BJ (cell line): ENCODE measurements around the gene NXPE3. TPM values are rescaled to one million over a fixed set of nuclear protein-coding genes. Genes with fewer than 3 reads are reported as not detected.
"Not testable (repeated sequence)": the region's sequence is repeated elsewhere in the genome, so short reads cannot be mapped to it uniquely, and the experiment has no call there.

Experiments
- CTCF ChIA-PET: fragments of 350-600 bp; formaldehyde crosslinking; extraction: SDS; loops from one replicate; lab custom pipeline; 2021; ENCODE audit warnings: antibody characterized with exemption, inconsistent platforms; lab: Yijun Ruan, JAX
- POLR2A ChIA-PET: fragments of 300-600 bp; sonication (Branson Sonifier 250); formaldehyde crosslinking; extraction: SDS; loops from one replicate; lab custom pipeline; 2021; ENCODE audit warnings: antibody characterized with exemption; lab: Charles Lee
- DNase-seq: peaks from one replicate; pipeline ENCODE4 v3.0.0-alpha.2; 2011; ENCODE audit warnings: low read depth
- H3K27me3 ChIP-seq: 2 replicates; pipeline ENCODE4 v1.6.0; 2011; ENCODE audit warnings: low read length; ENCODE audit not compliant: control insufficient read depth, insufficient read depth
- H3K36me3 ChIP-seq: 2 replicates; pipeline ENCODE4 v1.5.1; 2011; ENCODE audit warnings: low read length; ENCODE audit not compliant: control insufficient read depth, insufficient read depth
- H3K4me3 ChIP-seq: 2 replicates; pipeline ENCODE4 v1.5.1; 2011; ENCODE audit warnings: low read depth, mild to moderate bottlenecking, control low read depth, low read length
- polyA plus RNA-seq: library from polyadenylated mRNA; depleted of rRNA; stranded (reverse); fragments of >200 nt; gene quantifications from 2 replicates; pipeline ENCODE4 v1.2.3, GENCODE V29; 2011
- TF ChIP-seq, protein P1 (sequence below): IDR thresholded peaks from 2 replicates; pipeline ENCODE4 v1.5.1; 2011; ENCODE audit warnings: low read depth, mild to moderate bottlenecking, control low read depth, inconsistent platforms, low read length, moderate library complexity; ENCODE audit not compliant: insufficient read depth

The NXPE3 gene
- polyA plus RNA-seq, 1 experiment, result 30.3 TPM

DNA sequence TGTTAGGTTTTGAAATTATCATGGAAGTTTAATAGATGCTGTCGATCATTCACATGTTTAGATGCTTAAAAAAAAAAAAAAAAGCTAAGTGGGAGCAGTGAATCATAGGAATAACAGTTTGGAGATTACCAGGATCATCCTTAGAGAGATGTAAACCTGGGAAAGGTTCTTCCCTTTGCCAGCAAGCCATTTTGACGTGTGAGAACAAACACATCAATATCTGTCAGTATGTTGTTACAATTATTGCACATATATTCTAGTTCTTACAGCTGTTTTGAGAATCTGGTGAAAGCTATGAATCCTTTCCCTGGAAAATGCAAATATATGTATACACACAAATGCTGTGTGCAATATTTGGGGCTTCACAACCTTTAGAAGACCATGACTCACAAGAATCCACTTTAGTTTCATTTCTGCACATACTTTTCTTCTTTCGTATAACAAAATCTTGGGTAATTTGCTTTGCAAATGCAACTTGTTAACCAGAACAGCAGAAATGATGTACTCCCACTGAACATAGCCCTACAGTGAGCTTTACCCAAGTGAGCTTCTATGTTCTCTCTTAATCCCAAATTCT lies 82.3 kb downstream of the NXPE3 start:
- H3K4me3 ChIP-seq, result no peak overlapping the region
- ChIA-PET POLR2A (no interaction called here), CTCF (interaction anchor here (0.6 kb wide), 2 partner anchors 51 to 1660 kb away, joined by 3 read pairs; no protein-coding TSS in a partner anchor)
- H3K27me3 ChIP-seq, result no peaks in the 10 kb centered on the region
- peaks cover 17% of the 10 kb centered on the region for H3K36me3 ChIP-seq
- DNase-seq, result no peak
- TF ChIP-seq, protein P1, sequence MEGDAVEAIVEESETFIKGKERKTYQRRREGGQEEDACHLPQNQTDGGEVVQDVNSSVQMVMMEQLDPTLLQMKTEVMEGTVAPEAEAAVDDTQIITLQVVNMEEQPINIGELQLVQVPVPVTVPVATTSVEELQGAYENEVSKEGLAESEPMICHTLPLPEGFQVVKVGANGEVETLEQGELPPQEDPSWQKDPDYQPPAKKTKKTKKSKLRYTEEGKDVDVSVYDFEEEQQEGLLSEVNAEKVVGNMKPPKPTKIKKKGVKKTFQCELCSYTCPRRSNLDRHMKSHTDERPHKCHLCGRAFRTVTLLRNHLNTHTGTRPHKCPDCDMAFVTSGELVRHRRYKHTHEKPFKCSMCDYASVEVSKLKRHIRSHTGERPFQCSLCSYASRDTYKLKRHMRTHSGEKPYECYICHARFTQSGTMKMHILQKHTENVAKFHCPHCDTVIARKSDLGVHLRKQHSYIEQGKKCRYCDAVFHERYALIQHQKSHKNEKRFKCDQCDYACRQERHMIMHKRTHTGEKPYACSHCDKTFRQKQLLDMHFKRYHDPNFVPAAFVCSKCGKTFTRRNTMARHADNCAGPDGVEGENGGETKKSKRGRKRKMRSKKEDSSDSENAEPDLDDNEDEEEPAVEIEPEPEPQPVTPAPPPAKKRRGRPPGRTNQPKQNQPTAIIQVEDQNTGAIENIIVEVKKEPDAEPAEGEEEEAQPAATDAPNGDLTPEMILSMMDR, result no peak

DNA sequence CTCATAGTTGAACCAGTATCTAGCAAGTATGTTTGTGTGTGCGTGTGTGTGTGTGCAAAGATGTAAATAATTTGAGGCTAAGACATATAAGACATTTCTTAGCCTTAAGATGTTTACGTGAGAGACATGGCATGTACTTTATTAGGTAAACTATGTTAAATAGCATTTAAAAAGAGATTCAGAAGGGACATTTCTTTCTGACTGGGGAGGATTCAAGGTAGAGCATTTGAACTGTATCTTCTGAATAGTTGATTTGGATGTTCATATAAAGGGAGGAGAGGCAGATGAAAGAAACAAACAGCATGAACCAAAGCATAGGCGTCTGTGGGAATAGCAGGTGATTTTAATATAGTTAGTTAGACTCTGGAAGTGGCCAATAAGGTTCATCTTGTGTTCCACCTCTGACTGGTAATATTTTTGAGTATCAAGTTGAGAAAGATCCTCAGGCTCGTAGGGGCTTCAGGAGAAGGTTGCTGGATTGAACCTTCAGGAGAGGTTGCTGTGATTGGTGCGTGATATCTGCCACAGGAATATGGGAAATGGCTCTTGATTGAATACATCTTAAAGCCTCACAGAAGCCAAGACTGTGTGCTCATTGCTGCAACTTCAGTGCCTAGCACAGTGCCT lies 82.9 kb downstream of the NXPE3 start:
- Histone ChIP-seq H3K27me3 (no peaks in the 10 kb centered on the region), H3K36me3 (peaks cover 15% of the 10 kb centered on the region), H3K4me3 (no peak overlapping the region)
- TF ChIP-seq, protein P1, result no peak
- no peak for DNase-seq
- ChIA-PET CTCF (interaction anchor here (0.6 kb wide), 2 partner anchors 52 to 1661 kb away, joined by 3 read pairs; no protein-coding TSS in a partner anchor), POLR2A (interaction anchor here (0.7 kb wide), 1 partner anchor 13 kb away, joined by 3 read pairs; the partner anchor contains the start of gene NFKBIZ)

DNA sequence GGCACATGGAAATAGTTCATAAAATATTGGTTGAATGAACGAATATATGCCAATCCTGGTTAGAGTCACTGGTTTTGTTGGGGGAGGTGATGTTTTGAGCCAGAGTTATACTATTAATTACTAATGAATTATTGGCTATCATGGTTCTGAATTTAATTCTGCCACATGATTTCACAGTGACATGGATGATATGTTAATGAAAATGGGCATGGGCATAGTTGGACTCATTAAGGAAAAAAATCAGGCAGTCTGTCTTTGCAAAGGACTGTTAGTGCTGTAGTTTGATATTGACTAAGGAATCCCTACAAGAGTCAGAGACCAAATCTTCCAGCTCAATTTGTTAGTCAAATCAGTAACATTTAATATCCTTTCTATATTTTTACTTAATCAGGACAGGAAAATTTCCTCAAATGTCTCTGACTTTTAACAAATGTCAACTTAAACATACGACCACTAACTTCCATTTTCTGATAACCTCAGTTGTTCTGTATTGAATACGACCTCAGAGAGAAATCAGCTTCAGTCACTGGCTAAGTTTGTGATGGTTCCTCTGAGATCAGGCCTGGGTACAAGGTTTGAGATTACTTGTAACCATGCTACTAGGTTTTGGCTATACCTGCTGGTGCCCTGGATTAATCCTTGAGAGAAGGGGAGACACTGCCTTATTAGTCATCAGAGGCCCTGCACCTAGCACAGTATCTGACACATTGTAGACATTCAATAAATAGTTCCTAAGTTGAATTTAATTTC lies 83.6 kb downstream of the NXPE3 start:
- DNase-seq, result no peak
- no peak overlapping the region for H3K4me3 ChIP-seq
- CTCF ChIA-PET, result no interaction called here
- H3K36me3 ChIP-seq, result peaks cover 8% of the 10 kb centered on the region
- TF ChIP-seq, protein P1, result no peak
- POLR2A ChIA-PET, result interaction anchor here (0.6 to 0.7 kb wide), 2 partner anchors 13 to 136 kb away, joined by 3 to 5 read pairs; partner anchors contain the start of gene NFKBIZ
- no peaks in the 10 kb centered on the region for H3K27me3 ChIP-seq

DNA sequence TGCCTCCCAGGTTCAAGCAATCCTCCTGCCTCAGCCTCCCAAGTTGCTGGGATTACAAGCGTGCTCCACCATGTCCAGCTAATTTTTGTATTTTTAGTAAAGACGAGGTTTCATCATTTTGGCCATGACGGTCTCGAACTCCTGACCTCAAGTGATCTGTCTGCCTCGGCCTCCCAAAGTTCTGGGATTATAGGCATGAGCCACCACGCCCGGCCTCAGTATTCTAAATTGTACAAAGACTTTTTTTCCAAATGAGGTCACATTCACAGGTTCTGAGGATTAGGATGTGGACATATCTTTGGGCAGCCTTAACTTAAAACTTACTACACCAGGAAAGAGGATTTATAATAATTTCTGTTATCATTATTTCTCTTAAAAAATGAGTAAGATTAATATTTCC lies 85.9 kb downstream of the NXPE3 start:
- CTCF ChIA-PET, result interaction anchor here (0.8 to 2.4 kb wide), 3 partner anchors 52 to 360 kb away, joined by 3 to 9 read pairs (median 3); no protein-coding TSS in a partner anchor
- DNase-seq, H3K4me3 ChIP-seq, H3K36me3 ChIP-seq, POLR2A ChIA-PET, H3K27me3 ChIP-seq: not testable (repeated sequence)

DNA sequence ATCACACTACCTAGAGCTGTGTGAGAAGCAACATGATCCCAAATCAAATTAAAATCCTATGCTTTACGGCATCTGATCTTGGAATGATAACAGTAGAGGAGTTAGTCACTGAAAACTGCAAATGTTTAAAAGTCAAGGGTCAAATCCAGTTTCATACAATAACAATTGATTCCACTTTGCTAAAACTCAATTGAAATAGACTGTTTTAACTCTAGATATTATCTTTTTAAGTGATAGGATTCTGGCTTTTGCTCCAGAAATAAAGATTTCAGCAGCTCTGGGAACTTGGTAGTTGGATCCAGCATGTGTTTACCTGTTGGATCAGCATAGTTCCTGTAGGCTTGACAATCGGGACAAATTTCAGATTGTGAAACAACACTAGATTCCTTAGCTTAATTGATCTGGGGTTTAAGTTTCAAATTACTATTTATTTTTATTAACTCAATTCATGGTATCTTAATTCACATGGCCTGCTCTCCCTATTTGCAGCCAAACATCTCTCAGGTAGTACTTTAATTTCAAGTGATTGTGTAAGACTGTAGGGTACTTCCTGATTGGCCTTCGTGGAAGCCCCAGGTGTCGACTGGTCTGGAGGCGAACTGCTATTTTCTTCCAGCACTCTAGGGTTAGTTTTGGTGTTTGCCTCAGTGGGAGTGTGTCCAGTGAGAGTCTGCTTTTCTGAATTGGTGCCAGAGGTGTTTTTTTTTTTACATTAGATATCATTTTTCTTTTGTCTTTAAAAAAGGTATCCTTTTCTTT lies 86.9 kb downstream of the NXPE3 start:
- no peak for DNase-seq
- ChIA-PET POLR2A (no interaction called here), CTCF (interaction anchor here (0.8 to 2.4 kb wide), 2 partner anchors 51 to 359 kb away, joined by 3 to 9 read pairs; no protein-coding TSS in a partner anchor)
- TF ChIP-seq, protein P1, result no peak
- Histone ChIP-seq H3K36me3 (peaks cover 3% of the 10 kb centered on the region), H3K4me3 (no peak overlapping the region), H3K27me3 (no peaks in the 10 kb centered on the region)
